ENCODE data around the gene HDDC2.

DNA sequence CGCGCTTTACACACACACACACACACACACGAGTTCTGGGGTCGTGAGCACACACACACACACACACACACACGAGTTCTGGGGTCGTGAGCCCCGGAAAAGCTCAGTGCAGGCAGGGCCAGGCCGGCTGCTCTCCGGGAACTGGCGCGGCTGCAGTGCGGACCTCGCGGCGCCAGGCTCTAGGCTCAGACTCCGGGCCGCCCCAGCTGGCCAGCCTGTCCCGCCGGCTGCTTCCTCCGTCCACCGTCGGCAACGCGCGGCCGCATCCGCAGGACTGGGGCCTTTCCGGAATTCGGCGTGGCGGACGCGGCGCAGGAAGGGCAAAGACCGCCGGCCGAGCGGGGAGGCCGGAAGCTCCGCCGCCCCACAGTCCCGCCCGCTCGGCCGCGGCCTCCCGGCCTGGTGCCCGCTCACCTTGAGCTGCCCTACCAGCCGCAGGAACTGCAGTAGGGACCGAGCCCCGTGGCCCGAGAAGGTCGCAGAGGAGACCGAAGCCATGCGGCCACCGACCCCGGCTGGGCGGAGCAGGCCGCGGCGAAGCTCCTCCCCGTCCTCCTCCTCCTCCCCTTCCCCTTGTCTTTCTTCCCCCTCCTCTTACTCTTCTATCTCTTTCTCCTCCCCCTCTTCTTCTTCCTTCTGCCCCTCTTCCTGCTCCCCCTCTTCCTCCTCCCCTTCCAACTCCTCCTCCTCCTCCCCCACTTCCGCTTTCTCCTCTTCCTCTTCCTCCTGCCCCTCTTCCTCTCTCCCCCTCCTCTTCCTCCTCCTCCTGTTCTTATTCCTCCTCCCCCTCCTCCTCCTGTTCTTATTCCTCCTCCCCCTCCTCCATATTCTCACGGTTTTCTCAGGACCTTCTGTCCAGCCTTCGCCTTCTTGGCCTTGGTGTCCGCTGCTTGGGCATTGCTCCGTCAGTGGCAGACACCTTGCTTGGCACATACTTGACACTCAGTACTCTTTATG lies at the start of gene HDDC2:
- TF ChIP-seq, protein P1, sequence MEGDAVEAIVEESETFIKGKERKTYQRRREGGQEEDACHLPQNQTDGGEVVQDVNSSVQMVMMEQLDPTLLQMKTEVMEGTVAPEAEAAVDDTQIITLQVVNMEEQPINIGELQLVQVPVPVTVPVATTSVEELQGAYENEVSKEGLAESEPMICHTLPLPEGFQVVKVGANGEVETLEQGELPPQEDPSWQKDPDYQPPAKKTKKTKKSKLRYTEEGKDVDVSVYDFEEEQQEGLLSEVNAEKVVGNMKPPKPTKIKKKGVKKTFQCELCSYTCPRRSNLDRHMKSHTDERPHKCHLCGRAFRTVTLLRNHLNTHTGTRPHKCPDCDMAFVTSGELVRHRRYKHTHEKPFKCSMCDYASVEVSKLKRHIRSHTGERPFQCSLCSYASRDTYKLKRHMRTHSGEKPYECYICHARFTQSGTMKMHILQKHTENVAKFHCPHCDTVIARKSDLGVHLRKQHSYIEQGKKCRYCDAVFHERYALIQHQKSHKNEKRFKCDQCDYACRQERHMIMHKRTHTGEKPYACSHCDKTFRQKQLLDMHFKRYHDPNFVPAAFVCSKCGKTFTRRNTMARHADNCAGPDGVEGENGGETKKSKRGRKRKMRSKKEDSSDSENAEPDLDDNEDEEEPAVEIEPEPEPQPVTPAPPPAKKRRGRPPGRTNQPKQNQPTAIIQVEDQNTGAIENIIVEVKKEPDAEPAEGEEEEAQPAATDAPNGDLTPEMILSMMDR (IDR thresholded peaks at IDR 0.05): no peak
- TF ChIP-seq POLR2A (IDR thresholded peaks at IDR 0.05): no peak

Measured in testis (tissue), 2 donors.